Esophagus muscularis mucosa (tissue), 4 donors: Measurements from ENCODE around the gene ARHGAP24.

Experiments
- CTCF ChIP-seq, 3 experiments: fragments of 200-600 bp in 2 of 3; fragments of 450-650 bp in 1 of 3; sonication (generic) in 2 of 3; IDR thresholded peaks; one replicate each; pipeline ENCODE4 v1.5.1; 2017 to 2019; ENCODE audit warnings: antibody characterized with exemption in 3 of 3, mild to moderate bottlenecking in 2 of 3, moderate library complexity in 1 of 3
- EP300 ChIP-seq: sonication (generic); formaldehyde crosslinking; IDR thresholded peaks from one replicate; pipeline ENCODE4 v1.6.1; 2017; ENCODE audit warnings: antibody characterized with exemption
- POLR2A ChIP-seq: fragments of 450-650 bp; IDR thresholded peaks from one replicate; pipeline ENCODE4 v1.6.1; 2017; ENCODE audit warnings: antibody characterized with exemption, moderate library complexity, mild to moderate bottlenecking, low read depth

- TF ChIP-seq POLR2A (no peak), CTCF (IDR thresholded peaks at IDR 0.05) (no peak), EP300 (no peak)
Measured at GRCh38 chr4:85767649-85768048, 292.7 kb downstream of the ARHGAP24 start.
